ENCODE results near the gene ASGR1.
A peak's percentile ranks its signal among the peaks of the same experiment; 100 is the strongest.

The ASGR1 gene

GRCh38 chr17:7176841-7177190 lies 2.4 kb downstream of the ASGR1 start:
- no peak for TF ChIP-seq EZH2 (IDR thresholded peaks at IDR 0.05; ENCODE audit: borderline replicate concordance, low read depth, low read length, severe bottlenecking)
- no peak for TF ChIP-seq CTCF (IDR thresholded peaks at IDR 0.05; ENCODE audit: borderline replicate concordance, extremely low read depth, low read length, poor library complexity, severe bottlenecking)
- DNase-seq: no peak
- H3K4me2 ChIP-seq (ENCODE audit: insufficient read depth, low read length): peak overlapping the region; percentile 83
- H3K27ac ChIP-seq (ENCODE audit: low read length): no peak overlapping the region
- no peaks in the 10 kb centered on the region for H3K79me2 ChIP-seq (ENCODE audit: insufficient read depth, low read length)
- no peak overlapping the region for H2AFZ ChIP-seq (ENCODE audit: low read depth, low read length)
- H3K4me1 ChIP-seq (ENCODE audit: insufficient read depth, low read length): peaks cover 16% of the 10 kb centered on the region
- no peak for ATAC-seq (ENCODE audit: insufficient read depth, low read depth)
- peak overlapping the region in 1 of 2 experiments; percentile 58; a peak in 1 of 4 replicates for H3K4me3 ChIP-seq (ENCODE audit: low read depth in 1 of 2, low read length in 2 of 2)
- H4K20me1 ChIP-seq (ENCODE audit: insufficient read depth, low read length): no peaks in the 10 kb centered on the region; the same call in 1 of the 2 replicates
- no peaks in the 10 kb centered on the region for H3K9me3 ChIP-seq (ENCODE audit: insufficient read depth, low read length, severe bottlenecking)
- no peaks in the 10 kb centered on the region for H3K36me3 ChIP-seq (ENCODE audit: insufficient read depth, low read length)
- H3K27me3 ChIP-seq (ENCODE audit: insufficient read depth, low read length, poor library complexity): no peaks in the 10 kb centered on the region
- H3K9ac ChIP-seq (ENCODE audit: low read depth, low read length): peak overlapping the region; percentile 58; the same call in 1 of the 2 replicates

GRCh38 chr17:7176107-7176840 lies 2.9 kb downstream of the ASGR1 start:
- no peak overlapping the region for H3K4me3 ChIP-seq (ENCODE audit: low read depth in 1 of 2, low read length in 2 of 2)
- H3K4me1 ChIP-seq (ENCODE audit: insufficient read depth, low read length): peaks cover 16% of the 10 kb centered on the region

GRCh38 chr17:7175330-7175733 lies 3.8 kb downstream of the ASGR1 start:
- no peak overlapping the region for H3K4me2 ChIP-seq (ENCODE audit: insufficient read depth, low read length)
- H4K20me1 ChIP-seq (ENCODE audit: insufficient read depth, low read length): no peaks in the 10 kb centered on the region; the same call in 1 of the 2 replicates
- H3K36me3 ChIP-seq (ENCODE audit: insufficient read depth, low read length): no peaks in the 10 kb centered on the region
- no peak overlapping the region for H3K9ac ChIP-seq (ENCODE audit: low read depth, low read length)
- TF ChIP-seq EZH2 (IDR thresholded peaks at IDR 0.05; ENCODE audit: borderline replicate concordance, low read depth, low read length, severe bottlenecking) (no peak), CTCF (IDR thresholded peaks at IDR 0.05; ENCODE audit: borderline replicate concordance, extremely low read depth, low read length, poor library complexity, severe bottlenecking) (no peak)
- no peak overlapping the region for H3K4me3 ChIP-seq (ENCODE audit: low read depth in 1 of 2, low read length in 2 of 2)
- H2AFZ ChIP-seq (ENCODE audit: low read depth, low read length): no peak overlapping the region
- no peak for DNase-seq
- no peaks in the 10 kb centered on the region for H3K79me2 ChIP-seq (ENCODE audit: insufficient read depth, low read length)
- H3K27me3 ChIP-seq (ENCODE audit: insufficient read depth, low read length, poor library complexity): no peaks in the 10 kb centered on the region
- no peaks in the 10 kb centered on the region for H3K9me3 ChIP-seq (ENCODE audit: insufficient read depth, low read length, severe bottlenecking)
- H3K27ac ChIP-seq (ENCODE audit: low read length): no peak overlapping the region
- no peak for ATAC-seq (ENCODE audit: insufficient read depth, low read depth)
- peaks cover 16% of the 10 kb centered on the region for H3K4me1 ChIP-seq (ENCODE audit: insufficient read depth, low read length)

More at GRCh38 chr17:7176107-7176840, 2.9 kb downstream of the ASGR1 start:
- H4K20me1 ChIP-seq (ENCODE audit: insufficient read depth, low read length): no peaks in the 10 kb centered on the region; the same call in 1 of the 2 replicates
- no peaks in the 10 kb centered on the region for H3K27me3 ChIP-seq (ENCODE audit: insufficient read depth, low read length, poor library complexity)
- ATAC-seq (ENCODE audit: insufficient read depth, low read depth) (no peak), DNase-seq (no peak)
- H3K36me3 ChIP-seq (ENCODE audit: insufficient read depth, low read length): no peaks in the 10 kb centered on the region
- H3K9ac ChIP-seq (ENCODE audit: low read depth, low read length): no peak overlapping the region
- no peaks in the 10 kb centered on the region for H3K9me3 ChIP-seq (ENCODE audit: insufficient read depth, low read length, severe bottlenecking)
- H3K79me2 ChIP-seq (ENCODE audit: insufficient read depth, low read length): no peaks in the 10 kb centered on the region
- TF ChIP-seq EZH2 (IDR thresholded peaks at IDR 0.05; ENCODE audit: borderline replicate concordance, low read depth, low read length, severe bottlenecking) (no peak), CTCF (IDR thresholded peaks at IDR 0.05; ENCODE audit: borderline replicate concordance, extremely low read depth, low read length, poor library complexity, severe bottlenecking) (no peak)
- no peak overlapping the region for H3K27ac ChIP-seq (ENCODE audit: low read length)
- no peak overlapping the region for H2AFZ ChIP-seq (ENCODE audit: low read depth, low read length)
- no peak overlapping the region for H3K4me2 ChIP-seq (ENCODE audit: insufficient read depth, low read length)

Measured in DND-41 (cell line).